ENCODE data around the gene MYEF2.
A peak's percentile ranks its signal among the peaks of the same experiment; 100 is the strongest.

Gene MYEF2

DNA sequence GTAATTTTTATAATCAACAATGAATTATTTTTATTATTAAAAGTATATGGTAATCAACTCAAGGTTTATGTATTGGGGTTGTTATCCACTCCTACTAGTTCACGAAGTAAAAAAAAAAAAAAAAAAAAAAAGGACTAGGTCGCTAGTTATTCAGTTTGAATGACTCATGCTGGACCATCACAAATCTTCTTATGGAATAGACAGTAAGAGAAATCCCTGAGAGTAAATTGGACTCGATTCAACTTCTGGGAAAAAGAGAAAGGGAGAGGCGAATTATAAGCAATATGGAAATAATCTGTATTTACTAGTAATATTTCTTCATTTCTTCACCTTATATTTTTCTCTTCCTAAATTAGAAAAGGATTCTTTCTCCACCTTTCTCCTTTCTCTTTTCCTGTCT lies 2.0 kb downstream of the MYEF2 start:
- Mint-ChIP-seq H3K36me3 (peaks cover 27% of the 10 kb centered on the region), H3K4me1 (peaks cover 30% of the 10 kb centered on the region), H3K27ac (no peak overlapping the region), H3K27me3 (no peaks in the 10 kb centered on the region), H3K9me3 (peaks cover 5% of the 10 kb centered on the region), H3K4me3 (no peak overlapping the region)
- no peak for ATAC-seq

DNA sequence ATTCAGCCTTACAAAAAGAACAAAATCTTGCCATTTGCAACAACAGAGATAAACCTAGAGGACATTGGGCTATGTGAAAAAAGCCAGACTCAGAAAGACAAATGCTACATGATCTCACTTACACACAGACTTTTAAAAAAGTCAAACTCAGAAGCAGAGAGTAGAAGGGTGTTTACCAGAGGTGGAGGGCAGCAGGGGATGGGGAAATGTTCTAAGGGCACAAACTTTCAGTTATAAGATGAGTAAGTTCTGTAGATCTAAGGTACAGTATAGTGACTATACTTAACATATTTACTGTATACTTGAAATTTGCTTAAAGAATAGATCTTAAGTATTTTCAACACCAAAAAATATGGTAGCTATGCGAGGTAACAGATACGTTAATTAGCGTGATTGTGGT lies 3.0 kb downstream of the MYEF2 start:
- no peak overlapping the region for H3K27ac Mint-ChIP-seq
- ATAC-seq = no peak
- H3K4me1 Mint-ChIP-seq = peaks cover 30% of the 10 kb centered on the region
- peaks cover 5% of the 10 kb centered on the region for H3K9me3 Mint-ChIP-seq
- H3K27me3 Mint-ChIP-seq = no peaks in the 10 kb centered on the region
- no peak overlapping the region for H3K4me3 Mint-ChIP-seq
- peaks cover 27% of the 10 kb centered on the region for H3K36me3 Mint-ChIP-seq

DNA sequence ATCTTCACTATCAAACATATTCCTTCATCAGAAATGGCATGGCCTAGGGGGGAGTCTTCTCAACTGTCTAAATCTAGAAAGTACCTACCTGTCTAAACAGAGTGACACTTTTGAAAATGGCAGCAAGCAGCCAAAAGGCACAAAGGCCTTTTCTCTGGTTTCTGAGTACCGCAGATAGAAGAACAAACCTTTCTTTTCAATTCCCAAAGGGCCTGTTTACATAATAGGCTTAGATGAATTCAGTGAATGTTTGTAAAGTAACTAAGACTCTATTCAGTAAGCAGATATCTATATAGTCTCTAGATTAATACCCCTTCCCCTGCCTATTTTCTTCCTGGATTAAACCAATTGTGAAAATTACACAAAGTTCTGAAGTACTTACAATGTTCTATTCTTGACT lies 7.1 kb downstream of the MYEF2 start:
- ATAC-seq = no peak
- H3K9me3 Mint-ChIP-seq = peaks cover 5% of the 10 kb centered on the region
- peaks cover 49% of the 10 kb centered on the region for H3K36me3 Mint-ChIP-seq
- H3K27me3 Mint-ChIP-seq = no peaks in the 10 kb centered on the region
- H3K27ac Mint-ChIP-seq = no peak overlapping the region
- no peak overlapping the region for H3K4me3 Mint-ChIP-seq
- H3K4me1 Mint-ChIP-seq = peaks cover 14% of the 10 kb centered on the region

DNA sequence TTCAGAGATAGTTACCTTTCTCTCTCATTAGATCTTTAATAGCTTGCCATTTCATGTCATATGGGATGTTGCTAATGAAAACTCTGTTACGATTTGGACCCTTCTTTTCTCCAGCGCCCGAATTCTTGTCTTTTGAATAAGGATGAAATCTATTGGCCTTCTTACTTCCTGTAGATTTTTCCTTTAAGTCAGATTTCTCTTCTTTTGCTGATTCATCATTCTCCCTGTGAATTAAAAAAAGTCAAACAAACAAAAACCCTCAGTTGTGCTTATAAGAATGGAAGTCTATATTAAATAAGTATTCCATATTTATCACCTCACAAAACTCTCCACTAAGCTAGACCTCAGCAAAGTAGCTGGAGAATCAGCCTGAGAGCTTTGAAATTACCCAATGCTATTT lies 9.5 kb downstream of the MYEF2 start:
- Mint-ChIP-seq H3K27ac (no peak overlapping the region), H3K36me3 (peaks cover 46% of the 10 kb centered on the region), H3K27me3 (no peaks in the 10 kb centered on the region), H3K4me3 (no peak overlapping the region), H3K4me1 (no peaks in the 10 kb centered on the region), H3K9me3 (peaks cover 5% of the 10 kb centered on the region)
- ATAC-seq = no peak

DNA sequence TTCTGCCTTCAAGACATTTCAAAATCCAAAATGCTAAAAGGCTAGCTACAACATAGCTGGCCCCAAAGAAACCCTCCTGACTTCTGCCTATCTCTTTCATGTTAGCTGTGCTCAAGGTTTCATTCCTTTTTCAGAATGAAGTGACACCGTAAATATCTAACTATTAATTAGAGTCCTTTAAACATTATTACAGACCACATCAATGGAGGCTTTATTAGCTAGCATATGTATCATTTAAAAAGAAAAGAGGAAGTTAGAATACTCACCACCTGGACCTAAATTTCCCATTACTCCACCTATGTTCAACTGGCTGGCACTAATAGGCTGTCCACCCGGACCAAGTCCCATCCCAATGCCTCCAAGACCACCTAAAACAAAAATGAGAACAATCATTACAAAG lies 24.6 kb downstream of the MYEF2 start:
- no peaks in the 10 kb centered on the region for H3K4me1 Mint-ChIP-seq
- no peaks in the 10 kb centered on the region for H3K27me3 Mint-ChIP-seq
- no peak overlapping the region for H3K27ac Mint-ChIP-seq
- H3K36me3 Mint-ChIP-seq = peaks cover 43% of the 10 kb centered on the region
- no peak for ATAC-seq
- H3K9me3 Mint-ChIP-seq = no peaks in the 10 kb centered on the region
- no peak overlapping the region for H3K4me3 Mint-ChIP-seq

DNA sequence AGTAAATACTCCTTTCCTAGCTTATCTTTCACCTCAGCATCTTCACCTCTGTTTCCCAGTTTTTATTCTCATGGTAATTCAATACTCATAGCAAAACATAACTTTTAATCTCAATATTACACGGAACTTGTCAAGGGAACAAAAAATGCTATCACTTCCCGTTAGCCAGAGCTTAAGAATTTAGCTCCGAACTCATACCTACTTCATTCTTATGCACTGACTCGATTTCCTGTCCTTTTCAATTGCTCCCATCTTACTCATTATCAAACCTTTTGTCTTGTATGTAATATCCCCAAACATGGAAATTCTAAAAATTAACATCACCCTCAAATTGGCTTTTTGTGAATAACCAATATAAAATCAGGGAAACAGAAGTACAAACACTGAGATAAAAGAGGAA lies 28.2 kb downstream of the MYEF2 start:
- no peak overlapping the region for H3K27ac Mint-ChIP-seq
- peaks cover 41% of the 10 kb centered on the region for H3K36me3 Mint-ChIP-seq
- no peak for ATAC-seq
- peaks cover 9% of the 10 kb centered on the region for H3K4me1 Mint-ChIP-seq
- no peaks in the 10 kb centered on the region for H3K27me3 Mint-ChIP-seq
- no peaks in the 10 kb centered on the region for H3K9me3 Mint-ChIP-seq
- no peak overlapping the region for H3K4me3 Mint-ChIP-seq

DNA sequence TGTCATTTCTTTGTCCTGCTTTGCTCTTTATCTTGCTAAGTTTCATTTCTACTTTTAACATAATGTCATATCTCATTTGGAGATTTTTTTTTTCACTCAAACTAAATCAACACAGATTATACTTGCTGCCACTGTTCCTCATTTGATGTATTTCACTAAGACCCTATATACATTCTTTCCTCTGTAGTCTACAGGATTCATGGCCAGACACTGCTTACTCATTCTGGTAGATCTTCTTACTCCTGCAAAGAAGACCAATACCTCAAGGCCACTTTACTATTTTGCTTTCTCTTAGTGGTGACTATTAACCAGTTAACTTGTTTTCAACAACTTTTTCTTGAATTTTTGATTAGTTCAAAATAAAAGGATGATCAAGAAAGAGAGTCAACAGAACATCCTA lies 30.7 kb downstream of the MYEF2 start:
- Mint-ChIP-seq H3K4me3 (no peak overlapping the region), H3K9me3 (no peaks in the 10 kb centered on the region), H3K27me3 (no peaks in the 10 kb centered on the region), H3K27ac (no peak overlapping the region), H3K4me1 (peaks cover 11% of the 10 kb centered on the region), H3K36me3 (peaks cover 41% of the 10 kb centered on the region)
- ATAC-seq = no peak

DNA sequence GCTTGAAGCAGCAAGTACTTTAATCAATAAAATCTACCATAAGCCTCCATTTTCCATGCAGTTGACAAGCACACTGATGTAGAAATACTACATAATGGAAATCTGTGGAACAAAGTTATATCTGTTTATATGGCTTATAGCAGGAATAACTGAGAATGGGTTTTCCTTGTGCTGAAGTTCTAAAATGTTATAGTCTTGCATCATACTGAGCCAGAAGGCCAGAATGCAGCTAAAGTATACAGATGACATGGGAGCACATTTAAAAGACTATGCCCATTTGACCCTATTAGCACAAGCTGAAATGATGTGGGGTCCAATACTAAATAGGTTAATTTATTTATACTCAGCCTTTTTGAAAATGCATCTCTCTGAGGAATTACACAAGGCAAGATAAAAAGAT lies 32.2 kb downstream of the MYEF2 start:
- Mint-ChIP-seq H3K4me3 (no peak overlapping the region), H3K27me3 (no peaks in the 10 kb centered on the region), H3K9me3 (no peaks in the 10 kb centered on the region), H3K27ac (no peak overlapping the region), H3K4me1 (peaks cover 11% of the 10 kb centered on the region), H3K36me3 (peaks cover 34% of the 10 kb centered on the region)
- no peak for ATAC-seq

DNA sequence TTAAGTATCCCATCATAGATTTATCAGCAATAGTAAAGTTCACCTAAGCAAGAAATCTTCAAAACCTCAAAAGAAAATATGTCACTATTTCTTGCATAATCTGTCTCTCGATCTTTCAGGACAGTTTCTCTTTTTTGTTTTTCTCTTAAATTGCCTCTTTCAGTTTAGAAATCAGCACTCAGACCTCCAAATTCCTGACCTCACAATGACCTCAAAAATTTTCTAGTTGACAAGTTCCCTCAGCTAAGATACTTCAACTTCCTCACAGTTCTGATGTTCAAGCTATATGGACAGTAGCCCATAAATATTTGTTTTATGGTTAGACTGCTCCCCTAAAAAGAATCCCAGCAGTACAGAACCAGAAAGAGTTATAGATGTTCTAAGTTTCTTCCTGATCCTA lies 33.2 kb downstream of the MYEF2 start:
- H3K27me3 Mint-ChIP-seq = no peaks in the 10 kb centered on the region
- H3K9me3 Mint-ChIP-seq = no peaks in the 10 kb centered on the region
- H3K4me3 Mint-ChIP-seq = no peak overlapping the region
- peaks cover 11% of the 10 kb centered on the region for H3K4me1 Mint-ChIP-seq
- H3K27ac Mint-ChIP-seq = no peak overlapping the region
- H3K36me3 Mint-ChIP-seq = peaks cover 31% of the 10 kb centered on the region
- no peak for ATAC-seq

DNA sequence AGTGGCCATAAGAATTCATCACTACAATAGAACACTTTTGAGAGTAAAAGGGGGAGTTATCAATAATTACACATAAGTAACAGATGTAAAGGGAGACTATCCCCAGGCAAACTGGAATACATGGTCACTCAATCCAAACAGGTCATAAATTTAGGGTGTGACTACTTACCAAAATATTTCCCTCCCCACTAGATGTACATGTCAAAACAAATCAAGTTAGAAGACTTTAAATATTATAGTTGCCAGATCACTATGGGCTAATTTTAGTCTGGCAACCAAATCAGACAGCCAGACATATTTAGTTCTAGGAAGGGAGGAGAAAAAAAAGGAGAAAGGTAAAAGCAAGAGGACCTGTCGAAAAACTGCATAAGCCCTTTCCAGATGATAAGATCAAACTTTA lies 34.2 kb downstream of the MYEF2 start:
- Mint-ChIP-seq H3K4me3 (no peak overlapping the region), H3K27ac (no peak overlapping the region), H3K9me3 (no peaks in the 10 kb centered on the region), H3K4me1 (peaks cover 11% of the 10 kb centered on the region), H3K27me3 (no peaks in the 10 kb centered on the region), H3K36me3 (peaks cover 23% of the 10 kb centered on the region)
- ATAC-seq = no peak

DNA sequence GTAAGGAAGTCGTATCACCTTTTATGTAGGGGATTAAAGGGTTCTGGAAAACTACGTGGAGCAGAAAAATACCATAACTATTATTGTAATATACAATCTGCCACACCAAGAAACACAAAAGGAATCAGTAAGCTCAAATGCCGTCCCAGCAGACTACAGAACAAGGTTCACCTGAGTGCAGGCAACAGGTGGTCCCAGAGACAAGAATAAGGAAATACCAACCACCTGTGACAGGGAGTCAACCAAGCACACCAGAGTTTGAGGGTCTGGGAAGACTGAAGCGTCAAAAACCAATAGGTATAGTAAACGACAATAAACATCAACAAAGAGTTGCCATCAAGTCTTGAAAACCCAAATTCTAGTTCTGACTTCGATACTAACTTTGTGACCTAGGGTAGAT lies 45.2 kb downstream of the MYEF2 start:
- Mint-ChIP-seq H3K9me3 (peaks cover 2% of the 10 kb centered on the region), H3K27me3 (no peaks in the 10 kb centered on the region), H3K4me1 (no peaks in the 10 kb centered on the region), H3K36me3 (no peaks in the 10 kb centered on the region), H3K27ac (no peak overlapping the region), H3K4me3 (no peak overlapping the region)
- no peak for ATAC-seq

DNA sequence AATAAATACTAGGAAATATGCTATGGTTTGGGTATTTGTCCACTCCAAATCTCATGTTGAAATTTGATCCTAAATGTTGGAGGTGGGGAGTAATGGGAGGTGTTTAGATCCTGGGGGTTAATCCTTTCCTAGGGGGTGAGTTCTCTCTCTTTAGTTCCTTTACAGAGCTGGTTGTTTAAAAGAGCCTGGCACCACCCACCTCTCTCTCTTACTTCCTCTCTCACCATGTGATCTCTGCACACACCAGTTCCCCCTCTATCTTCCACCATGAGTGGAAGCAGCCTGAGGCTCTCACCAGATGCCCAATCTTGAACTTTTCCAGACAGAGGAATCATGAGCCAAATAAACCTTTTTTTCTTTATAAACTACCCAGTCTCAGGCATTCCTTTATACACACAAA lies 46.8 kb downstream of the MYEF2 start:
- no peak overlapping the region for H3K27ac Mint-ChIP-seq
- no peak overlapping the region for H3K4me3 Mint-ChIP-seq
- ATAC-seq = no peak
- no peaks in the 10 kb centered on the region for H3K4me1 Mint-ChIP-seq
- no peaks in the 10 kb centered on the region for H3K27me3 Mint-ChIP-seq
- peaks cover 2% of the 10 kb centered on the region for H3K9me3 Mint-ChIP-seq
- no peaks in the 10 kb centered on the region for H3K36me3 Mint-ChIP-seq

DNA sequence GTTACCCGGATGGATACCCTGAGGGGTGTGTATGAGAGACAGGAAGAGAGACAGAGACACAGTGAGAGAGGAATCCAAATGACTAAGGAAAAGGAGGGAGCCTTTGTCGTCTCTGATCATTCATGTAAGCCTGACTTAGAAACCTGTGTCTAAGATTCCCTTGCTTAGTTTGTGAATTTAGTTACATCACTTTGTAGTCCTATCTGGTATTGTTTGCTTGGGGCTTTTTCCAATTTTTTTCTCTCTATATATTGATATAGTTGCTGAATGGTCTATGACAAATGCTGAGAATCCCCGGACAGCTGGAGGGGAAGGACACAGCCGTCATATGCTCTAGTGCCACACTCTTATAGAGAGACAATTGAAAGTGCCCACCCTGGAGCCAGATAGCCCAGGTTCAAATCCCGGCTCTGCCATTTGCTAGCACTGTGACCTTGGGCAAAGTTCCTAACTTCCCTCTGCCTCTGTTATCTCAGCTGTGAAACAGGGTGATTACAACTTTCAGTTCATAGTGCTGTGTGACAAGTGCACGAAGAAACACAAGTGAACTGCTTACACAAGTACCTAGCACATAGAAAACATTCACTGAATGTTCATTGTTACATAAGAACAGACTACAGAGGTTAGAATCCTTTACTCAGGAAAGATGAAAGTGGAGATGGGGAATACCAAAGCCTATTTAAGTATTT lies 51.3 kb downstream of the MYEF2 start:
- Mint-ChIP-seq H3K36me3 (no peaks in the 10 kb centered on the region), H3K27me3 (no peaks in the 10 kb centered on the region), H3K9me3 (peaks cover 2% of the 10 kb centered on the region), H3K4me1 (no peaks in the 10 kb centered on the region), H3K4me3 (no peak overlapping the region), H3K27ac (no peak overlapping the region)
- ATAC-seq = peak; percentile 36

DNA sequence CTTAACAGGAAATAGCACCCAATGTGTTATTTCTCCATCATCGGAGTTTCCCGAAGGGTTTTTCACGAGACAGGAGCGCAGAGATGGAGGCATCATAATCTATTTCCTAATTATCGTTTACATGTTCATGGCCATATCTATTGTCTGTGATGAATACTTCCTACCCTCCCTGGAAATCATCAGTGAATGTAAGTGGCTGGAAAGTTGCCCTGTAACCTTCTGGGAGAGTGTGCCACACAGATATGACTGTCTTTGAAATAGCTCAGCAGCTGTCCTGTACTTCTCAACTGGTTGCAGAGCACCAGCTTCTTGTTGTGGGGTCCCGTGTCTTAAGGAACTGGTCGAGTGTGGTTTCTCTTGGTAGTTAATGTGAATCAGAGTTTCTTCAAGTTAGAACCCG lies 56.2 kb downstream of the MYEF2 start:
- no peak overlapping the region for H3K27ac Mint-ChIP-seq
- H3K36me3 Mint-ChIP-seq = no peaks in the 10 kb centered on the region
- no peaks in the 10 kb centered on the region for H3K4me1 Mint-ChIP-seq
- H3K9me3 Mint-ChIP-seq = no peaks in the 10 kb centered on the region
- H3K4me3 Mint-ChIP-seq = no peak overlapping the region
- peaks cover 9% of the 10 kb centered on the region for H3K27me3 Mint-ChIP-seq
- no peak for ATAC-seq

DNA sequence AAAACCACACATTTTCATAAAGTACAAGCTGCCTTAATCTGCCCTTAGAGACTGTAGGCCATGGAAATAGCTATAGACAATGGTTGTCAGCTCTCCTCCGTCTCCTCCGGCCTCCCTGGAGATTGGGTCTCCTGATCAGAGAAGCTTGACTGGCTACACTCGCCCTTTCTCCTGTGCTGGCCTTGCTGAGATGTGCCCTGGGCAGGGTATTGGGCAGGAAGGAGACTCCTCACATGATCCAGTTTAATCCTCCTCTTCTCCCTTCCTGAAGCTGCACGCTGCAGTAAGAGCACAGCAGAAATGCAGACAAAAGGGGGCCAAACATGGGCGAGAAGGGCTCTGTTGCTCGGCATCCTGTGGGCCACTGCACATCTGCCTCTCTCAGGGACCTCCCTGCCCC lies 57.4 kb downstream of the MYEF2 start, which contains the start of gene SLC24A5:
Gene SLC24A5, plus strand, starts transcription at position 246 of the 400 bp plus-strand sequence. Its CDS starts 55 bp downstream, at position 301.
- no peaks in the 10 kb centered on the region for H3K4me1 Mint-ChIP-seq
- no peaks in the 10 kb centered on the region for H3K9me3 Mint-ChIP-seq
- ATAC-seq = no peak
- H3K27ac Mint-ChIP-seq = no peak within 1 kb of the TSS
- H3K27me3 Mint-ChIP-seq = peaks cover 12% of the 10 kb centered on the region
- no peaks in the 10 kb centered on the region for H3K36me3 Mint-ChIP-seq
- no peak within 1 kb of the TSS for H3K4me3 Mint-ChIP-seq

DNA sequence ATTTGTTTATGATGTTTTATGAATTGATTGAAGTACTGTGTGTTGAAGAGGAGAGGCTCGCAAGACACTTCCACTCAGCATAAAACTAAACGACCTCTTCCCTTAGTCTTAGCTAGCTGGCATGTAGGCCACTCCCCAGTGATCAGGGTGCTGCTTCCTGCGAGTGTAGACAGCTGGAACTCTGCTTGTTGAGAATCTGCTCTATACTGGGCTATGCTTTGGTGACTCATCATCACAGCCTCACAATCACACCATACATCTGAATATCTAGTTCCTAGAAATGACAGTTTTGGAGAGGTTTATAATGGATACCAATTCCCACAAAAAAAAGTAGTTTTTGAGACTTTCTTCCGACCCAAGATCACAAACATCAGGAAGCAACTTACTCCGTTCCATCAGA lies 58.8 kb downstream of the MYEF2 start:
- no peak overlapping the region for H3K4me3 Mint-ChIP-seq
- ATAC-seq = no peak

DNA sequence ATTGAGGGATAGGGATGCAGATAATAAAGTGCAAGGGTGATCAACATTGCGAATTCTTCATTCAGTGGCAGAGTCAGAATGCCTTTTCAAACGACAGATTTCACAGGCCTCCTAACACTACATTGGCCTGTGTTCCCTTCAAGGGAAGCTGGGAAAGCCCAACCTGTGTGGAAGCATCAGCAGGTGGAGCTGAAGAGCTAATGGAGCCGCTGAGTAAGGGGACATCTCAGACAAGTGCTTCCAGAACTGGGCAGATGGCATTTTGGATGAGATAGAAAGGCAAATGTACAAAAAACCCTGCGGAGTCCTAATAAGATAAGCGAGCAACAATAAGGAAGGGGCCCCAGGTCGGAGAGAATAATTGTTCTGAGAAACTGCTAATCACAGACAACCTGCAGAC lies 65.9 kb downstream of the MYEF2 start:
- no peak for ATAC-seq
- H3K9me3 Mint-ChIP-seq = no peaks in the 10 kb centered on the region
- H3K4me1 Mint-ChIP-seq = no peaks in the 10 kb centered on the region
- H3K27me3 Mint-ChIP-seq = peaks cover 9% of the 10 kb centered on the region
- no peak overlapping the region for H3K27ac Mint-ChIP-seq
- no peak overlapping the region for H3K4me3 Mint-ChIP-seq
- no peaks in the 10 kb centered on the region for H3K36me3 Mint-ChIP-seq

More for the DNA sequence above, 58.8 kb downstream of the MYEF2 start:
- no peaks in the 10 kb centered on the region for H3K4me1 Mint-ChIP-seq
- no peaks in the 10 kb centered on the region for H3K36me3 Mint-ChIP-seq
- no peak overlapping the region for H3K27ac Mint-ChIP-seq
- H3K27me3 Mint-ChIP-seq = peaks cover 19% of the 10 kb centered on the region
- H3K9me3 Mint-ChIP-seq = no peaks in the 10 kb centered on the region

All from stimulated activated memory B cell treated with anti-CD40 and anti-IgM and Interleukin-4, amounts not matched to agents 10 μg/mL and 1 μg/mL and 100 μg/mL, for 72 hours (primary cell).